Midbrain (tissue), 1 donor: ENCODE data around the gene IRAK4.

Source experiments
- DNase-seq: peaks from one replicate; lab custom pipeline; 2025; lab: John Stamatoyannopoulos, UW

Gene IRAK4

DNA sequence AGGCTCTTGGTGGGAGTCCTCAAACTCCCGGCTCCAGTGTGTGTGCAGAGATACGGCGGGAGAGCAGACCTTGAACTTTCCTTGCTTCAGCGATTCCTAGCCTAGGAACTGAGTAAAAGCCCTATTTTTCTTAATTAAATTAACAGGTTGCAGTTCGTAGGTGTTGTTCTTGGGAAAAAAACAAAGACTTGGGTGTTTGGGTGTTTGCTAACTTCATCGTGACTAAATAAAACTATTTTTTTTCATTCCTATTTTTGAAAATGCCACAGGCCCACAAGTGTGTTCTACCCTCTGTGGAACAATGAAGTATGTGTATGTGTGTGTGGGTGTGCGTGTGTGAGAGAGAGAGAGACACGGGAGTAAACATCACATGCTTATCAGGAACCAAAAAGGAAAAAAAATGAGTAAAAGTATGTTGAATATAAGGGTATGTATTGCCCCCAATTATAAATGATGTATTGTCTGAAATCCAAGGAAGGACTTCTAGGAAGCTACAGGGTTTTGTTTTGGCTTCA lies 77.8 kb downstream of the IRAK4 start:
- peak; percentile 35 for DNase-seq
